Measurements from ENCODE around the gene ABRACL.

ABRACL gene

DNA sequence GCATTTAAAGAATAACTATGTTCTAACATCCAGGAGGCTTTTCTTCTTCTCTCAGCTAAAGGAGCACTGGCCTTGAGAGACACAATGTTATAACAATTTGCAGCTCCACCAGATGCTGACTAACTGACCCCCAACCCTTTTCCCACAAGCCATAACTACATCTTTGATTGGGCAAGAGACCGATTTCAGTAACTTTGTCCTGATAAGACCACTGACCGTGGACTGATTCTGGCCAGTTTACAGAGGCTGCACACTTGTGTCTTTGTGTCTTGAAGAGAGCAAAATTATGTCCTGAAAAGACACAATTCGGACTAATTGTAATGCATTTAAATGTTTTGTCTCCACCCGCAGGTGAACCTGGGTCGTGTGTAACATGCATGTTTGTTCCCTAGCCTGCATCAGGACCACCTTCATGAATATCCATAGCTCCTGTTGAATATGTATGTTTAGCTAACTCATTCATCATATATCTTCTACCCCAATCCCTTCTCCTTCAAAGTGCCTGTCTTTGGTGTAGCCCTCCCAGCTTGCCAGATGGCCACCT lies 22.3 kb downstream of the ABRACL start:
- no peak overlapping the region for H3K27ac ChIP-seq
- TF ChIP-seq, protein P1, sequence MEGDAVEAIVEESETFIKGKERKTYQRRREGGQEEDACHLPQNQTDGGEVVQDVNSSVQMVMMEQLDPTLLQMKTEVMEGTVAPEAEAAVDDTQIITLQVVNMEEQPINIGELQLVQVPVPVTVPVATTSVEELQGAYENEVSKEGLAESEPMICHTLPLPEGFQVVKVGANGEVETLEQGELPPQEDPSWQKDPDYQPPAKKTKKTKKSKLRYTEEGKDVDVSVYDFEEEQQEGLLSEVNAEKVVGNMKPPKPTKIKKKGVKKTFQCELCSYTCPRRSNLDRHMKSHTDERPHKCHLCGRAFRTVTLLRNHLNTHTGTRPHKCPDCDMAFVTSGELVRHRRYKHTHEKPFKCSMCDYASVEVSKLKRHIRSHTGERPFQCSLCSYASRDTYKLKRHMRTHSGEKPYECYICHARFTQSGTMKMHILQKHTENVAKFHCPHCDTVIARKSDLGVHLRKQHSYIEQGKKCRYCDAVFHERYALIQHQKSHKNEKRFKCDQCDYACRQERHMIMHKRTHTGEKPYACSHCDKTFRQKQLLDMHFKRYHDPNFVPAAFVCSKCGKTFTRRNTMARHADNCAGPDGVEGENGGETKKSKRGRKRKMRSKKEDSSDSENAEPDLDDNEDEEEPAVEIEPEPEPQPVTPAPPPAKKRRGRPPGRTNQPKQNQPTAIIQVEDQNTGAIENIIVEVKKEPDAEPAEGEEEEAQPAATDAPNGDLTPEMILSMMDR (conservative IDR thresholded peaks at IDR 0.05) = 0 out of 2 replicates have a peak, but pooled peaks have one; percentile 20

DNA sequence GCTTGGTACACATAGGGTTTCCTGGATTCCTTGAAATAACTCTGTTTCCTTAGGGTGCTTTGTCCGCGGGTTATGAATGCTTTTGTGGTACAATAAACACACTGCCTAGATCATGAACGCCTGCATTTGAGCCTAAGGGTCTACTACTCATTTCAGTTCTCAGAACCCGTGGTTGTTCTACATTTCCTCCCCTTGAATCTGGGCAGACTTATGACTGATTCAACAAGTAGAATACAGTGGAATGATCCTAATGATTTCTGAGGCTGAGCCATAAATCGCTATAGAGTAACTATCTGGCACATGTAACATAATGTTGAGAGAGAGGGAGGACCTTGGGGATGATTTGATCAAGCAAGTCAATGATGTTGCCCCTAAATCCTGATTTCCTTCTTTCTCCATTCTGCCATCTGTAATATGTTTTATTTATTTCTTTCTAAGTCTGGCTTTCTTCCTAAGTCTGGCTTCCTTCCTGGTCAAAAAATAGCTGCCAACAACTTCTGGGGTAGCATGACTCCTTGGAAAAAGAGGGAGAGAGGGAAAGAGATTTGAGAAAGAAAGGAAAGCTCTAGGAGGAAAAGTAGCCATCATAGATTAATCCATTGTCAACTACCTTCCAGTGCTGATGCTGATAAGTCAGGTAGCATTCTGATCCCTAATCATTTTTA lies 23.0 kb downstream of the ABRACL start:
- H3K27ac ChIP-seq = no peak overlapping the region
- TF ChIP-seq, protein P1 (conservative IDR thresholded peaks at IDR 0.05) = no peak

DNA sequence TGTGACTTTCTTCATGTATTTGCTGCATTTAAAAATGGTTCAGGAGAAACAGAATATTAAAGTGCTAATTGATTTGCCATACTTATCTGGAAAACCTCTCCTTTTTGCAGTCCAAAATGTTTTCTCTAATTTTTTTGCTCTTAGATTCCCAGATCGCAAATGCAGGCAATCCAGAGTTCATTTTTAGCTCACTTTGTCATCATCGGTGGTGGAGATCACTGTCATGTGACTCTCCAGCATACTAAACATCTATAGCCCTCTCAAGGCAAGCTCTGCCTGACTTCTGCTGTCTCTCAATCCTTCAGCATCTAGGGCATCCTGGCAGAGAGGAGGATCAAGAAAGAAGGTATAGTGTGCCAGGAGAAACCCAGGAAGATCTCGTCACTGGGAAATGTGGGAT lies 24.8 kb downstream of the ABRACL start:
- no peak overlapping the region for H3K27ac ChIP-seq
- TF ChIP-seq, protein P1 (conservative IDR thresholded peaks at IDR 0.05) = no peak

DNA sequence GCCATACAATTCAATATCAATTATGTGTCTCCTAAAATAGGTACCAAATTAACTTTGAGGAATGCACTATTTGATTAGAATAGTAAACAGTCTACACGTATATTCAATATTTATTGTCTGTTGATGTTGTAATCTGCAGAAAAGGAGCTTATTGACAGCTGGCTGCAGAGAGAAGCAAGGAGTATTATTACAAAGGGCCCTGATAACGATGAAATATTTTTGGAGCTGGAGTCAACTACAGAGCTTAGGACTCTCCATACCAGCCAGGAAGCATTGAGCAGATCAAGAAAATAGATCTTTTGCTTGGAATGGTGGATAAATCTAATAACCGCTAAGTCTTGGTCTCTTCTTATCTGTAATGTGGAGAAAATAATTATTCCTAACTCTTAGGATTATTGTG lies 25.5 kb downstream of the ABRACL start:
- TF ChIP-seq, protein P1 (conservative IDR thresholded peaks at IDR 0.05) = no peak
- no peak overlapping the region for H3K27ac ChIP-seq

DNA sequence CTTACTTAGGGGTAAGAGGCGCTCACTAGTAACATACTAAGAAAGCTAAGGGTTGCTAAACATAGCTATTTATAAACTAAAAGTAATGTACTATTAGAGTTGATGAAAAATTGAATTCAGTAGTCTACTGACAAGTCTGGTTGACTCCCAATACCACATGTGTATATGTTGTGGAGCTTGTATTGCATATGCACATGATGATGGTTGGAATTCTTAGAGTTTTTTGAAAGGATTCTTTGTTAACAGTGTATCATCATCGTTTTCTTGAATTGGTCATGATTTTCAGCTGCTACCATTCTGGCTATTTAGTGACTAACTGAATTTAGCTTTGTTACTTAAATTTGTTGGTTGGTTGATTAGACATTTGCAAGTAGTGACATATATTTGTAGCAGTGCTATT lies 27.2 kb downstream of the ABRACL start:
- TF ChIP-seq, protein P1 (conservative IDR thresholded peaks at IDR 0.05) = no peak
- H3K27ac ChIP-seq = no peak overlapping the region

DNA sequence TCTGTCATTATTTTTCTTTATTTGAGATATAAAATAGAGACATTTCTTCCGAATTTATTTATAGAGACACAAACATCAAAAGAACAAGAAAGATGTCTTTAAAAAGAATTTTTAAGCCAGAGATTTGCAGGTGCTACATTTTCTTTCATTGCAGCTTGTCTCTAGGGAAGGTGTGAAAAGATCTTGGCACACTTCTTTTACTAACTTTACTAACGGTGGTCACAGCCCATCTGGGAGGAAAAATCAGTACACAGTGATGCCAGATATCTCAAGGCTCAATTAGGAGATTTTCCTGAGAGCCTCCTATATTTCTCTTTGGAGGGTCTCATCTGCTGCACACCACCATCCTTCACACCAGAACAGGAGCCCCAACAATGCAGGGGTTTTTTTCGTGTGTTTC lies 29.5 kb downstream of the ABRACL start:
- no peak overlapping the region for H3K27ac ChIP-seq
- TF ChIP-seq, protein P1 (conservative IDR thresholded peaks at IDR 0.05) = no peak

DNA sequence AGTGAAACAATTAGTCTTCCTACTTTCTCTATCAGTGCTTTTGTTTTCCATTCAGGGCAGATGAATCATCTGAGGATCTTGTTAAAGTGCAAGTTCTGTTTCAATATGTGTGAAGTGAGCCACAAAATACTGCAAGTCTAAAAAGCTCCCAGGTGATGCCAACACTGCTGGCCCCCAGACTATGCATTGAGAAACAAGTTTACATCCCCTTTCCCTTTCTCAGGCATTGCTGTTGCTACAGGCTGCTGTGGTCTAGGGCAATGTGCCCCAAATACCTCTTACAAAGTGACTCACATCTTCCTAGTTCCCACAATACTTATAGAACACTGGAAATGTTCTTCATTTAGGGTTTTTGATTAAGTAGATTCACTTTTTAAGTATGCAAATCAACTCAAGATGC lies 31.8 kb downstream of the ABRACL start:
- TF ChIP-seq, protein P1 (conservative IDR thresholded peaks at IDR 0.05) = no peak
- H3K27ac ChIP-seq = no peak overlapping the region
